Measurements from ENCODE around the gene DLGAP1. TPM values are rescaled to one million over a fixed set of nuclear protein-coding genes. Genes with fewer than 3 reads are reported as not detected.
A peak's percentile ranks its signal among the peaks of the same experiment; 100 is the strongest.

The DLGAP1 gene
- total RNA-seq, 1 donor from 2014 or later, result 0.36 TPM

DNA sequence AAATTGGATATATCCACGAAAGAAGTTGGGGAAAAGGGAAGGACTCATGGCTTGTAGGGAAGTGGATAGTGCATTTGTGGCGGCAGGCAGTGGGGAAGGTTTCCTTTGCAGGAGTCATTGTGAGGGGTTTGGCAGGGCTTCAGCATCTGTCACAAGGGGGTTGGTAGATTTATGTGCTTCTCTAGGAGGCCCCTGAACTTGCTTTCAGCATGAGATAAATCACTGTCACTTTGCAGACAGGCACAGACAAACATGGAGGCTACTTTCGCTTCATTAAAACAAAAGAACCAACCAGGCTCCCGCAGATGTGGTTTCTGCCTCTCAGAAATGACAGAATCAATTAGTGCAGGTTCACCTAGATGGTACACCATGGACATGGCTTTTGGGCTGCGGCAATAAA is 664.4 kb downstream of the DLGAP1 start:
- Mint-ChIP-seq H3K4me1 (ENCODE audit: low read depth) (no peaks in the 10 kb centered on the region), H3K36me3 (ENCODE audit: low read depth) (no peaks in the 10 kb centered on the region), H3K9me3 (no peaks in the 10 kb centered on the region), H3K27me3 (ENCODE audit: insufficient read depth) (peaks cover 12% of the 10 kb centered on the region), H3K4me3 (no peak overlapping the region), H3K27ac (no peak overlapping the region)
- intact Hi-C loops (cut with micrococcal nuclease), result no loop called here
- DNase-seq (ENCODE audit: low spot score), result no peak

DNA sequence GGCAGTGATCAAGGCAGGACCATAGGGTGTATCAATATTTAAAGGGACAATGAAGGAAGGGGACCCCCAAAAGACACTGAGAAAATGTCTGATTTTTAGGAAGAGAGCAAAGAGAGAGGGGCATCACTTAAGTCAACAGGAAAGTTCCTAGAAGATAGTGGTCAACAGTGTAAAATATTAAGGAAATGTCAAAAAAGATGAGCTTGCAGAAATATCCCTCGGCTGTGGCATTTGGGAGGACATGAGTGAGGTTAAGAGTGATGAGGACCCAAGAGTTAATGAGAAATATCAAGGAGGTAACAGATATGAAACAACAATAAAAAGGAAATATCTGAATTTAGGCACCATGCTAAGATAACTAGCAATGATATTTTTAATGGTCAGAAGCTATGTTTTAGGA is 665.6 kb downstream of the DLGAP1 start:
- Mint-ChIP-seq H3K4me1 (ENCODE audit: low read depth) (no peaks in the 10 kb centered on the region), H3K36me3 (ENCODE audit: low read depth) (no peaks in the 10 kb centered on the region), H3K27ac (no peak overlapping the region), H3K4me3 (no peak overlapping the region), H3K27me3 (ENCODE audit: insufficient read depth) (peaks cover 11% of the 10 kb centered on the region), H3K9me3 (no peaks in the 10 kb centered on the region)
- no peak for DNase-seq (ENCODE audit: low spot score)
- intact Hi-C loops (cut with micrococcal nuclease), result no loop called here

DNA sequence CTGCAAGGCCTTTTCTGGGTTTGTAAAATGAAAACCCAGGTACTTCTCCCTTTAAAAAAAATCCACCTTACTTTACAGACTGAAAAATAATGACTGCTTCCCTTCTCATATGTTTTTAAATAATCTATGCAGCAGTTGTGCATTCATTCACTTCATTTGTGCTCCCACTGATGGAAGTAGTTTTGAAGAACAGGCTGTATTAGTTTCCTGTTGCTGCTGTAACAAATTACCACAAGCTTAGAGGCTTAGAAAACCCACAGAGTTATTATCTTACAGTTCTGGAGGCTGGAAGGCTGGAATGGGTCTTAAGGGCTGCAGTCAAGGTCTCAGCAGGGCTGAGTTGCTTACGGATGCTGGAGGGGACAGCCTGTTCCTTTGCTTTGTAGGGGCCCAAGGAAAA is 670.2 kb downstream of the DLGAP1 start:
- intact Hi-C loops (cut with micrococcal nuclease), result no loop called here
- no peak for DNase-seq (ENCODE audit: low spot score)
- Mint-ChIP-seq H3K9me3 (no peaks in the 10 kb centered on the region), H3K4me1 (ENCODE audit: low read depth) (no peaks in the 10 kb centered on the region), H3K27ac (no peak overlapping the region), H3K27me3 (ENCODE audit: insufficient read depth) (peaks cover 13% of the 10 kb centered on the region), H3K4me3 (no peak overlapping the region), H3K36me3 (ENCODE audit: low read depth) (no peaks in the 10 kb centered on the region)

GRCh38 chr18:3782901-3783300 is 672.2 kb downstream of the DLGAP1 start:
- H3K9me3 Mint-ChIP-seq, result no peaks in the 10 kb centered on the region
- H3K27me3 Mint-ChIP-seq (ENCODE audit: insufficient read depth), result peaks cover 5% of the 10 kb centered on the region
- H3K4me3 Mint-ChIP-seq, result no peak overlapping the region
- intact Hi-C loops (cut with micrococcal nuclease), result no loop called here
- H3K4me1 Mint-ChIP-seq (ENCODE audit: low read depth), result no peaks in the 10 kb centered on the region
- no peak overlapping the region for H3K27ac Mint-ChIP-seq
- no peaks in the 10 kb centered on the region for H3K36me3 Mint-ChIP-seq (ENCODE audit: low read depth)
- DNase-seq (ENCODE audit: low spot score), result no peak

- Mint-ChIP-seq H3K36me3 (ENCODE audit: low read depth) (no peaks in the 10 kb centered on the region), H3K4me3 (no peak overlapping the region), H3K27ac (no peak overlapping the region), H3K4me1 (ENCODE audit: low read depth) (no peaks in the 10 kb centered on the region), H3K27me3 (ENCODE audit: insufficient read depth) (peaks cover 11% of the 10 kb centered on the region), H3K9me3 (no peaks in the 10 kb centered on the region)
- no peak for DNase-seq (ENCODE audit: low spot score)
- intact Hi-C loops (cut with micrococcal nuclease), result no loop called here
Measured at GRCh38 chr18:3777719-3778118, 677.4 kb downstream of the DLGAP1 start.

DNA sequence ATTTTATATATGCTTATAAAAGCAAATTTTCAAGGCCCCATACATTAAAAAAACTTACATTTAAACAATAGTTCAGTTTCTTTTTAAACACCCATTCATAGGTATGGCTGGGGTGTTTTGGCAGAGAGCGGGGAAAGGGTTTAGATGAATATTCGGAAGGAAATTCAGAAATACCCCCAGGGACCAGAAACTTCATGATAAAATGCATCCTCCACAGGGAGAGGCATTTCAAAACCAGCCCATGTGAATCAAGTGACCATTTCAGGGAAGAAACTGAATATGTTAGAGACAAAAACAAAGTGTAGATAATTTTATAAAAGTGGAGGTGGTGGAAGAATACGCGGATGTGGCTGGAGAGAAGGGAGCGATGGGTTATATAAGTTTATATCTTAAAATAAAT is 678.0 kb downstream of the DLGAP1 start:
- Mint-ChIP-seq H3K36me3 (ENCODE audit: low read depth) (no peaks in the 10 kb centered on the region), H3K9me3 (no peaks in the 10 kb centered on the region), H3K4me3 (no peak overlapping the region), H3K27ac (no peak overlapping the region), H3K4me1 (ENCODE audit: low read depth) (peaks cover 2% of the 10 kb centered on the region), H3K27me3 (ENCODE audit: insufficient read depth) (peaks cover 11% of the 10 kb centered on the region)
- intact Hi-C loops (cut with micrococcal nuclease), result no loop called here
- DNase-seq (ENCODE audit: low spot score), result no peak

GRCh38 chr18:3775996-3776395 is 679.1 kb downstream of the DLGAP1 start:
- Mint-ChIP-seq H3K27me3 (ENCODE audit: insufficient read depth) (peaks cover 18% of the 10 kb centered on the region), H3K27ac (no peak overlapping the region), H3K4me3 (no peak overlapping the region), H3K36me3 (ENCODE audit: low read depth) (no peaks in the 10 kb centered on the region), H3K4me1 (ENCODE audit: low read depth) (peaks cover 13% of the 10 kb centered on the region), H3K9me3 (no peaks in the 10 kb centered on the region)
- intact Hi-C loops (cut with micrococcal nuclease), result no loop called here
- no peak for DNase-seq (ENCODE audit: low spot score)

- Mint-ChIP-seq H3K9me3 (no peaks in the 10 kb centered on the region), H3K4me1 (ENCODE audit: low read depth) (peaks cover 14% of the 10 kb centered on the region), H3K4me3 (no peak overlapping the region), H3K27ac (no peak overlapping the region), H3K27me3 (ENCODE audit: insufficient read depth) (peaks cover 29% of the 10 kb centered on the region), H3K36me3 (ENCODE audit: low read depth) (no peaks in the 10 kb centered on the region)
- DNase-seq (ENCODE audit: low spot score), result no peak
- intact Hi-C loops (cut with micrococcal nuclease), result loop anchor here (5.0 kb wide), 2 partner anchors 491 to 1284 kb away; no protein-coding TSS in a partner anchor
Measured at GRCh38 chr18:3773303-3773702, 681.8 kb downstream of the DLGAP1 start.

- no peaks in the 10 kb centered on the region for H3K36me3 Mint-ChIP-seq (ENCODE audit: low read depth)
- H3K27ac Mint-ChIP-seq, result no peak overlapping the region
Measured at GRCh38 chr18:3771121-3771971, 683.8 kb downstream of the DLGAP1 start.

DNA sequence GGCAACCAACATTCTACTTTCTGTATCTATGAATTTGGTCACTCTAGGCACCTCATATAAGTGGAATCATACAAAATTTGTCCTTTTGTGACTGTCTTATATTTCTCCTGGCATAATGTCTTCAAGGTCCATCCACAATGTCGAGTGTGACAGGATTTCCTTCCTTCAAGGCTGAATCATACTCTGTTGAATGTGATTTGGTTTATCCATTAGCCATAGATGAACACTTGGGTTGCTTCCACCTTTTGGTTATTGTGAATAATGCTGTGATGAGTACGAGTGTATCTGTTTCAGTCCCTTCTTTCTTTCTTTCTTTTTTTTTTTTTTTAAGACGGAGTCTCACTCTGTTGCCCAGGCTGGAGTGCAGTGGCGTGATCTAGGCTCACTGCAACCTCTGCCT is 693.8 kb downstream of the DLGAP1 start:
- Mint-ChIP-seq H3K4me3 (no peak overlapping the region), H3K27me3 (ENCODE audit: insufficient read depth) (peaks cover 4% of the 10 kb centered on the region), H3K27ac (no peak overlapping the region), H3K4me1 (ENCODE audit: low read depth) (no peaks in the 10 kb centered on the region), H3K36me3 (ENCODE audit: low read depth) (no peaks in the 10 kb centered on the region), H3K9me3 (no peaks in the 10 kb centered on the region)
- DNase-seq (ENCODE audit: low spot score), result no peak
- intact Hi-C loops (cut with micrococcal nuclease), result no loop called here

More at GRCh38 chr18:3771121-3771971, 683.8 kb downstream of the DLGAP1 start:
- H3K4me3 Mint-ChIP-seq, result peak overlapping the region; percentile 57
- H3K9me3 Mint-ChIP-seq, result no peaks in the 10 kb centered on the region
- peak; percentile 73 for DNase-seq (ENCODE audit: low spot score)
- peaks cover 14% of the 10 kb centered on the region for H3K4me1 Mint-ChIP-seq (ENCODE audit: low read depth)
- intact Hi-C loops (cut with micrococcal nuclease), result loop anchor here (1.0 to 5.0 kb wide), 4 partner anchors 224 to 1286 kb away; no protein-coding TSS in a partner anchor
- H3K27me3 Mint-ChIP-seq (ENCODE audit: insufficient read depth), result peaks cover 34% of the 10 kb centered on the region

- Mint-ChIP-seq H3K27ac (no peak overlapping the region), H3K4me1 (ENCODE audit: low read depth) (no peaks in the 10 kb centered on the region), H3K4me3 (no peak overlapping the region), H3K36me3 (ENCODE audit: low read depth) (no peaks in the 10 kb centered on the region), H3K9me3 (no peaks in the 10 kb centered on the region), H3K27me3 (ENCODE audit: insufficient read depth) (peaks cover 3% of the 10 kb centered on the region)
- intact Hi-C loops (cut with micrococcal nuclease), result no loop called here
- no peak for DNase-seq (ENCODE audit: low spot score)
Measured at GRCh38 chr18:3760741-3761140, 694.4 kb downstream of the DLGAP1 start.

DNA sequence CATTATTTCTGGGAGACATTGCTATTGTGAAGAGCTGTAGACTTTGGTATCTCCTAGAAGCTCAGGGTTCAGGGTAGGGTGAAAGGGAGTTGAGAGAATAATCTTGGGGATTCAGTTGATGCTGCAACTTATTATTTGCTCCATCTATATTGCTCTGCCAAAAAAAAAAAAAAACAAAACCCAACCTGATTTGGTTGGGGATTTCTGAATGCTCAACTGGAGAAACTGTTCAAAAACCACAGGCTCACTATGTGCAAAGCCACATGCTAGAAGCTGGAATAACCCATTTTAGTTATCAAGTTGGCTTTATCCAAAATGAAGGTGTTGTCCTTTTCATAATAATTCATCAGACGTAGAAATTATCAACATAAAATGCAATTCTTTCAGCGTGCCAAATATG is 696.0 kb downstream of the DLGAP1 start:
- H3K4me3 Mint-ChIP-seq, result no peak overlapping the region
- no peaks in the 10 kb centered on the region for H3K9me3 Mint-ChIP-seq
- no peaks in the 10 kb centered on the region for H3K27me3 Mint-ChIP-seq (ENCODE audit: insufficient read depth)
- no peaks in the 10 kb centered on the region for H3K36me3 Mint-ChIP-seq (ENCODE audit: low read depth)
- intact Hi-C loops (cut with micrococcal nuclease), result no loop called here
- H3K27ac Mint-ChIP-seq, result no peak overlapping the region
- no peak for DNase-seq (ENCODE audit: low spot score)
- no peaks in the 10 kb centered on the region for H3K4me1 Mint-ChIP-seq (ENCODE audit: low read depth)

DNA sequence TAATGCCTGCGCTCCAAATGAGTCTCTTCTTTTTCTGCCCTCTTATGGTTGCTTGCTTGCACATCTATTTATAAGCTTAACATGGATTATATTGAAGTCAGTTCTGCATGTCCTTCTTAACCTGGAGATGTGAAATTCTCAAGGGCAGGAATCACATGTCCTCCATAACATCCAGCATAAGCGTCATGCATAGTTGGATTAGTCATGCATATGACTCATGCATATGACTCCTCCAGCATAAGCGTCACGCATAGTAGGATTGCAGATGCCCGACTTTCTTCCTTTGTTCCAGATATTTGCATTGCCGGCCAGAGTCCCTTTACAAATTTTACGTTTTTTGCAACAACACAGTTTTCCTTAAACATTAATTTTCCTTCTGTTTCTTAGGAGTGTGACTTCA is 696.6 kb downstream of the DLGAP1 start:
- no peaks in the 10 kb centered on the region for H3K36me3 Mint-ChIP-seq (ENCODE audit: low read depth)
- no peaks in the 10 kb centered on the region for H3K4me1 Mint-ChIP-seq (ENCODE audit: low read depth)
- no peak for DNase-seq (ENCODE audit: low spot score)
- H3K9me3 Mint-ChIP-seq, result no peaks in the 10 kb centered on the region
- H3K27ac Mint-ChIP-seq, result no peak overlapping the region
- H3K27me3 Mint-ChIP-seq (ENCODE audit: insufficient read depth), result no peaks in the 10 kb centered on the region
- H3K4me3 Mint-ChIP-seq, result no peak overlapping the region
- intact Hi-C loops (cut with micrococcal nuclease), result no loop called here

Measured in activated T-helper 1 cell treated with anti-CD3 and anti-CD28 coated beads, Interleukin-12 subunit alpha, Interleukin-12 subunit beta, Interleukin-2, Interleukin-4 antibody, amounts not matched to agents 30 ng/mL and 10 ng/mL and 1 ng/mL, durations not matched to agents 14 hours and 24 hours and 36 hours (primary cell).